HCT116 (cell line): ENCODE data around the gene CAPN13.

Experiments
- CEBPB ChIP-seq: IDR thresholded peaks from 2 replicates; pipeline ENCODE4 v1.6.1; 2012; ENCODE audit warnings: low read depth
- EZH2 ChIP-seq: fragments of 200-600 bp; sonication (generic); IDR thresholded peaks from 2 replicates; pipeline ENCODE4 v1.6.1; 2017; ENCODE audit warnings: antibody characterized with exemption, mixed run types
- POLR2AphosphoS5 ChIP-seq: IDR thresholded peaks from 2 replicates; pipeline ENCODE4 v1.6.1; 2011; ENCODE audit warnings: mild to moderate bottlenecking, low read depth, low read length, moderate library complexity
- TF ChIP-seq, protein P1 (sequence below), 3 experiments: fragments of 200-600 bp in 1 of 3; sonication (generic) in 1 of 3; IDR thresholded peaks in 2 of 3; conservative IDR thresholded peaks in 1 of 3; 2 replicates each; pipeline ENCODE4 v1.5.1; 2012 to 2017; ENCODE audit warnings: low read depth in 2 of 3, low read length in 2 of 3, antibody characterized with exemption in 1 of 3, borderline replicate concordance in 1 of 3, control low read depth in 1 of 3, mild to moderate bottlenecking in 1 of 3, mixed read lengths in 1 of 3, mixed run types in 1 of 3, moderate library complexity in 1 of 3; ENCODE audit not compliant: insufficient read depth in 1 of 3

- TF ChIP-seq CEBPB (no peak), EZH2 (no peak), POLR2AphosphoS5 (no peak)
- TF ChIP-seq, protein P1, sequence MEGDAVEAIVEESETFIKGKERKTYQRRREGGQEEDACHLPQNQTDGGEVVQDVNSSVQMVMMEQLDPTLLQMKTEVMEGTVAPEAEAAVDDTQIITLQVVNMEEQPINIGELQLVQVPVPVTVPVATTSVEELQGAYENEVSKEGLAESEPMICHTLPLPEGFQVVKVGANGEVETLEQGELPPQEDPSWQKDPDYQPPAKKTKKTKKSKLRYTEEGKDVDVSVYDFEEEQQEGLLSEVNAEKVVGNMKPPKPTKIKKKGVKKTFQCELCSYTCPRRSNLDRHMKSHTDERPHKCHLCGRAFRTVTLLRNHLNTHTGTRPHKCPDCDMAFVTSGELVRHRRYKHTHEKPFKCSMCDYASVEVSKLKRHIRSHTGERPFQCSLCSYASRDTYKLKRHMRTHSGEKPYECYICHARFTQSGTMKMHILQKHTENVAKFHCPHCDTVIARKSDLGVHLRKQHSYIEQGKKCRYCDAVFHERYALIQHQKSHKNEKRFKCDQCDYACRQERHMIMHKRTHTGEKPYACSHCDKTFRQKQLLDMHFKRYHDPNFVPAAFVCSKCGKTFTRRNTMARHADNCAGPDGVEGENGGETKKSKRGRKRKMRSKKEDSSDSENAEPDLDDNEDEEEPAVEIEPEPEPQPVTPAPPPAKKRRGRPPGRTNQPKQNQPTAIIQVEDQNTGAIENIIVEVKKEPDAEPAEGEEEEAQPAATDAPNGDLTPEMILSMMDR (IDR thresholded peaks at IDR 0.05 in 2 of 3, conservative IDR thresholded peaks at IDR 0.05 in 1 of 3; ENCODE audit: borderline replicate concordance in 1 of 3, insufficient read depth in 1 of 3, low read depth in 2 of 3, low read length in 2 of 3): no peak
These were observed 49.0 kb downstream of the CAPN13 start for GRCh38 chr2:30758191-30758651.
